Measurements from ENCODE around the gene MAP3K10. TPM values are rescaled to one million over a fixed set of nuclear protein-coding genes. Genes with fewer than 3 reads are reported as not detected.

MAP3K10 gene
- total and polyA plus RNA-seq, 2 of the 13 experiments (the other 11 are each of a cell fraction or from before 2014, with no cell fraction given) = 3.4 to 5.0 TPM

GRCh38 chr19:40229484-40229883 lies 38.3 kb downstream of the MAP3K10 start:
- Histone ChIP-seq H3K4me2 (ENCODE audit: low read depth, low read length) (no peak overlapping the region), H3K27me3 (ENCODE audit: control insufficient read depth in 1 of 2, insufficient read depth in 2 of 2, low read length in 2 of 2) (no peaks in the 10 kb centered on the region), H3K36me3 (replicated peaks in 1 of 2; ENCODE audit: control insufficient read depth in 1 of 2, insufficient read depth in 2 of 2, low read length in 2 of 2) (peaks cover 0 to 2% of the 10 kb centered on the region in 2 experiments; a peak in 2 of 5 replicates), H3K9me3 (ENCODE audit: low read length) (no peaks in the 10 kb centered on the region), H3K4me3 (replicated peaks in 1 of 3; ENCODE audit: insufficient read depth in 1 of 3, low read depth in 2 of 3, low read length in 3 of 3) (no peak overlapping the region), H4K20me1 (ENCODE audit: insufficient read depth, low read length) (no peaks in the 10 kb centered on the region), H3K27ac (ENCODE audit: extremely low read length, insufficient read depth, low read length) (no peak overlapping the region), H2AFZ (ENCODE audit: low read length) (no peak overlapping the region), H3K4me1 (ENCODE audit: insufficient read depth, low read length) (peaks cover 86% of the 10 kb centered on the region), H3K79me2 (ENCODE audit: insufficient read depth, low read length) (no peaks in the 10 kb centered on the region), H3K9ac (ENCODE audit: insufficient read depth, low read depth, low read length) (no peak overlapping the region)
- in situ Hi-C loops (cut with HindIII; ENCODE audit: extremely low pct_ligation_motif_present, low pct_unique_long_range_greater_than_20kb) = no loop called here
- CTCF ChIA-PET (ENCODE audit: low intra/inter-chr PET ratio, low total read pairs) = no interaction called here
- DNase-seq (ENCODE audit: low spot score) (no peak), ATAC-seq (no peak), FAIRE-seq (no peak)
- TF ChIP-seq RBM22 (optimal IDR thresholded peaks at IDR 0.05; ENCODE audit: low read length) (peak; percentile 28), ZNF326 (CRISPR knock-in tag; IDR thresholded peaks at IDR 0.05; ENCODE audit: borderline replicate concordance) (0 out of 2 replicates have a peak, but pooled peaks have one; percentile 67), POLR2G (IDR thresholded peaks at IDR 0.05; ENCODE audit: low read depth, low read length) (0 out of 2 replicates have a peak, but pooled peaks have one; percentile 35), DNMT3B (CRISPR knock-in tag; conservative IDR thresholded peaks at IDR 0.05) (no peak), FOSL2 (CRISPR knock-in tag; IDR thresholded peaks at IDR 0.05) (0 out of 2 replicates have a peak, but pooled peaks have one; percentile 20), PREB (CRISPR knock-in tag; IDR thresholded peaks at IDR 0.05) (no peak), ELF3 (CRISPR knock-in tag; IDR thresholded peaks at IDR 0.05) (no peak), YEATS4 (CRISPR knock-in tag; IDR thresholded peaks at IDR 0.05; ENCODE audit: borderline replicate concordance) (no peak), REPIN1 (CRISPR knock-in tag; IDR thresholded peaks at IDR 0.05; ENCODE audit: borderline replicate concordance, low read depth) (no peak)
- WGBS (ENCODE audit: low lambda C conversion rate) = 42% methylated on average over 3 of the region's 3 CpGs
- POLR2A ChIA-PET = interaction anchor here (1.0 kb wide), 1 partner anchor 75 kb away, joined by 3 read pairs; no protein-coding TSS in a partner anchor
- BruUV-seq (replicated peaks) = TSS peak; percentile 24
- intact Hi-C loops (cut with micrococcal nuclease; ENCODE audit: unreplicated experiment) = no loop called here

All from HepG2 (cell line).